CD8-positive, alpha-beta memory T cell (primary cell): Measurements from ENCODE around the gene SPARC. TPM values are rescaled to one million over a fixed set of nuclear protein-coding genes. Genes with fewer than 3 reads are reported as not detected.

Source experiments
- CTCF ChIA-PET: fragments of 350-600 bp; sonication (Branson Sonifier 250); formaldehyde crosslinking; loops from one replicate; lab custom pipeline; 2021; ENCODE audit warnings: antibody characterized with exemption; lab: Charles Lee
- POLR2A ChIA-PET: fragments of 350-600 bp; sonication (Branson Sonifier 250); formaldehyde crosslinking; loops from one replicate; lab custom pipeline; 2021; ENCODE audit warnings: antibody characterized with exemption; lab: Charles Lee
- DNase-seq, 5 donors: peaks; one replicate each; pipeline versions ENCODE4 v3.0.0 to v3.0.0-alpha.2; 2020 to 2022; ENCODE audit warnings: mixed read lengths in 1 of 5
- H3K27ac ChIP-seq: one replicate; pipeline ENCODE4 v1.7.0; 2013; ENCODE audit warnings: low read depth, mild to moderate bottlenecking, low read length, moderate library complexity
- H3K27me3 ChIP-seq: 2 replicates; pipeline ENCODE4 v1.7.0; 2013; ENCODE audit warnings: low read length, mild to moderate bottlenecking; ENCODE audit not compliant: insufficient read depth, poor library complexity, severe bottlenecking
- H3K36me3 ChIP-seq: 2 replicates; pipeline ENCODE4 v1.7.0; 2013; ENCODE audit warnings: mild to moderate bottlenecking, low read length, moderate library complexity; ENCODE audit not compliant: insufficient read depth
- H3K4me1 ChIP-seq: 2 replicates; pipeline ENCODE4 v1.7.0; 2013; ENCODE audit warnings: mild to moderate bottlenecking, low read length, moderate library complexity; ENCODE audit not compliant: insufficient read depth
- H3K4me3 ChIP-seq: 2 replicates; pipeline ENCODE4 v1.7.0; 2013; ENCODE audit warnings: mild to moderate bottlenecking, low read length
- H3K9me3 ChIP-seq: 2 replicates; pipeline ENCODE4 v1.7.0; 2013; ENCODE audit warnings: mild to moderate bottlenecking, low read length
- H3K27ac Mint-ChIP-seq, 8 donors: one replicate each; pipeline ENCODE4 v1.8.0; 2020 to 2021; ENCODE audit warnings: mixed read lengths in 8 of 8, mild to moderate bottlenecking in 6 of 8, inconsistent platforms in 3 of 8, moderate library complexity in 3 of 8
- H3K27me3 Mint-ChIP-seq, 2 donors: one replicate each; pipeline ENCODE4 v1.8.0; 2020 to 2021; ENCODE audit warnings: mixed read lengths in 2 of 2, mild to moderate bottlenecking in 1 of 2, moderate library complexity in 1 of 2
- H3K36me3 Mint-ChIP-seq, 3 donors: one replicate each; pipeline ENCODE4 v1.8.0; 2020 to 2021; ENCODE audit warnings: mixed read lengths in 3 of 3, inconsistent platforms in 1 of 3, mild to moderate bottlenecking in 1 of 3
- H3K4me1 Mint-ChIP-seq, 3 donors: one replicate each; pipeline ENCODE4 v1.8.0; 2020 to 2021; ENCODE audit warnings: mixed read lengths in 3 of 3, inconsistent platforms in 1 of 3, mild to moderate bottlenecking in 1 of 3
- H3K4me3 Mint-ChIP-seq, 7 donors: one replicate each; pipeline ENCODE4 v1.8.0; 2020 to 2021; ENCODE audit warnings: mixed read lengths in 7 of 7, mild to moderate bottlenecking in 6 of 7, moderate library complexity in 4 of 7, inconsistent platforms in 2 of 7
- H3K9me3 Mint-ChIP-seq, 5 donors: one replicate each; pipeline ENCODE4 v1.8.0; 2020 to 2022; ENCODE audit warnings: mixed read lengths in 5 of 5, mild to moderate bottlenecking in 3 of 5, moderate library complexity in 2 of 5, inconsistent platforms in 1 of 5
- polyA plus RNA-seq: library from polyadenylated mRNA; unstranded; fragments of 300-500 nt; fragmentation: Illumina TruSeq; gene quantifications from one replicate; pipeline ENCODE4 v1.2.3, GENCODE V29; 2021
- total RNA-seq, 2 experiments: library from RNA; stranded (reverse); gene quantifications; one replicate each; pipeline ENCODE4 v1.2.3, GENCODE V29; 2021

Gene SPARC
- total and polyA plus RNA-seq, 3 experiments from 2014 or later, result 0.22 to 0.31 TPM; not detected in 1

GRCh38 chr5:151646334-151646733 lies 40.4 kb downstream of the SPARC start:
- Mint-ChIP-seq H3K4me1 (peaks cover 0 to under 1% (median 0%) of the 10 kb centered on the region in 3 donors), H3K27ac (no peak overlapping the region), H3K9me3 (no peaks in the 10 kb centered on the region), H3K27me3 (peaks cover 9 to 36% of the 10 kb centered on the region in 2 donors), H3K36me3 (no peaks in the 10 kb centered on the region), H3K4me3 (no peak overlapping the region)
- no peak for DNase-seq
- Histone ChIP-seq H3K27ac (no peak overlapping the region), H3K27me3 (no peaks in the 10 kb centered on the region), H3K9me3 (no peaks in the 10 kb centered on the region), H3K36me3 (no peaks in the 10 kb centered on the region), H3K4me1 (no peaks in the 10 kb centered on the region), H3K4me3 (no peak overlapping the region)
- ChIA-PET CTCF (interaction anchor here (1.5 to 1.8 kb wide), 2 partner anchors 12 to 199 kb away, joined by 4 to 6 read pairs; partner anchors contain the start of gene SLC36A1), POLR2A (no interaction called here)

- Mint-ChIP-seq H3K9me3 (no peaks in the 10 kb centered on the region), H3K27me3 (peaks cover 7 to 27% of the 10 kb centered on the region in 2 donors), H3K4me3 (no peak overlapping the region), H3K4me1 (peaks cover 0 to 14% (median 8%) of the 10 kb centered on the region in 3 donors), H3K36me3 (no peaks in the 10 kb centered on the region), H3K27ac (no peak overlapping the region)
- no peak for DNase-seq
- no peaks in the 10 kb centered on the region for H3K27me3 ChIP-seq
- CTCF ChIA-PET, result no interaction called here
- H3K4me1 ChIP-seq, result peaks cover 6% of the 10 kb centered on the region
- no peak overlapping the region for H3K27ac ChIP-seq
- no peak overlapping the region for H3K4me3 ChIP-seq
- H3K9me3 ChIP-seq, result no peaks in the 10 kb centered on the region
- no peaks in the 10 kb centered on the region for H3K36me3 ChIP-seq
- POLR2A ChIA-PET, result no interaction called here
Measured at GRCh38 chr5:151643388-151643787, 43.3 kb downstream of the SPARC start.

GRCh38 chr5:151642472-151643140 lies 44.1 kb downstream of the SPARC start:
- Histone ChIP-seq H3K9me3 (no peaks in the 10 kb centered on the region), H3K27ac (no peak overlapping the region), H3K4me1 (peaks cover 6% of the 10 kb centered on the region), H3K36me3 (no peaks in the 10 kb centered on the region), H3K4me3 (no peak overlapping the region), H3K27me3 (no peaks in the 10 kb centered on the region)
- Mint-ChIP-seq H3K9me3 (no peaks in the 10 kb centered on the region), H3K4me3 (no peak overlapping the region), H3K36me3 (no peaks in the 10 kb centered on the region), H3K27me3 (peaks cover 7 to 27% of the 10 kb centered on the region in 2 donors), H3K4me1 (peaks cover 0 to 14% (median 8%) of the 10 kb centered on the region in 3 donors), H3K27ac (no peak overlapping the region)
- ChIA-PET CTCF (no interaction called here), POLR2A (no interaction called here)
- DNase-seq, result no peak

DNA sequence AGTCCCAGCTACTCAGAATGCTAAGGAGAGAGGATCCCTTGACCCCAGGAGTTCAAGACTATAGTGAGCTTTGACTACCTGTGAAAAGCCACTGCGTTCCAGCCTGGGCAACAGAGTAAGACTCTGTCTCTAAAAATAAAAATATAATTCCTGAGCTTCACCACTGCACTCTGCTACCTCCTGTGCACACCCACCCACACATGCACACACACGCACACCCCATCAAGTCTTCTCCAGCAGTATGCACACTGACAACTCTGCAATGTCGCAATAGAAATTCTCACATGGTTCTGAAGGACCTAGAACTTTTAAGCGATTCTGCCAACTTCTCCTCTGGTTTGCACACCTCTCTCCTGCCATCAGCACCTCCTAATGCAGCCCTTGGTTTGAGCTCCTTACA lies 48.1 kb downstream of the SPARC start:
- CTCF ChIA-PET, result interaction anchor here (0.5 to 1.5 kb wide), 2 partner anchors 14 to 184 kb away, joined by 3 to 8 read pairs; no protein-coding TSS in a partner anchor
- H3K27me3 Mint-ChIP-seq, result peaks cover 3 to 12% of the 10 kb centered on the region in 2 donors
- H3K9me3 ChIP-seq, result no peaks in the 10 kb centered on the region
- H3K9me3 Mint-ChIP-seq, result no peaks in the 10 kb centered on the region
- no peaks in the 10 kb centered on the region for H3K36me3 Mint-ChIP-seq
- POLR2A ChIA-PET, result no interaction called here
- no peaks in the 10 kb centered on the region for H3K27me3 ChIP-seq
- H3K4me1 Mint-ChIP-seq, result peaks cover 0 to 14% (median 8%) of the 10 kb centered on the region in 3 donors
- no peak for DNase-seq
- H3K4me3 ChIP-seq, result no peak overlapping the region
- peaks cover 6% of the 10 kb centered on the region for H3K4me1 ChIP-seq
- no peaks in the 10 kb centered on the region for H3K36me3 ChIP-seq
- no peak overlapping the region for H3K27ac ChIP-seq
- H3K27ac Mint-ChIP-seq, result peak overlapping the region in 1 of 8 donors; percentile 7
- no peak overlapping the region for H3K4me3 Mint-ChIP-seq

DNA sequence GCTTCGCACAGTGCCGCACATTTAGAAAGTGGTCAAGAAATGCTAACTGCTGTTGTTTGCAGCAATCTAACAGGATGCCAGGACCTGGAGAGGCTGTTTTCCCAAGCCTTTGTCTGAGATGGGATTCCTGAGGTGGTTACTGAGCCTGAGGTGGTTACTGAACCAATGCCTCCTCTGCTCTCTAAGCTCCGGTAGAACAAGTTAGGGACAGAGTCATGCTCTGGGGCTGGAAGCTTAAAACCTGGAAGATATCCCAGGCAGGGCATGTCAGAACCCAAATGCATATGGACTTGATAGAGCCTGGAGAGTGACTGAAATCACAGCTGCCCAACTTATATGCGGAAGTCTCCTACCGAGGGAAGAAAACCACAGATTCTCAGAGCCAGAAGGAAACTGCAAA lies 49.0 kb downstream of the SPARC start:
- Histone ChIP-seq H3K9me3 (no peaks in the 10 kb centered on the region), H3K4me3 (no peak overlapping the region), H3K4me1 (peaks cover 6% of the 10 kb centered on the region), H3K36me3 (no peaks in the 10 kb centered on the region), H3K27me3 (no peaks in the 10 kb centered on the region), H3K27ac (no peak overlapping the region)
- Mint-ChIP-seq H3K4me1 (peaks cover 0 to 14% (median 8%) of the 10 kb centered on the region in 3 donors), H3K9me3 (no peaks in the 10 kb centered on the region), H3K36me3 (no peaks in the 10 kb centered on the region), H3K27me3 (peaks cover 3 to 9% of the 10 kb centered on the region in 2 donors), H3K4me3 (no peak overlapping the region), H3K27ac (no peak overlapping the region)
- CTCF ChIA-PET, result no interaction called here
- no peak for DNase-seq
- POLR2A ChIA-PET, result no interaction called here

DNA sequence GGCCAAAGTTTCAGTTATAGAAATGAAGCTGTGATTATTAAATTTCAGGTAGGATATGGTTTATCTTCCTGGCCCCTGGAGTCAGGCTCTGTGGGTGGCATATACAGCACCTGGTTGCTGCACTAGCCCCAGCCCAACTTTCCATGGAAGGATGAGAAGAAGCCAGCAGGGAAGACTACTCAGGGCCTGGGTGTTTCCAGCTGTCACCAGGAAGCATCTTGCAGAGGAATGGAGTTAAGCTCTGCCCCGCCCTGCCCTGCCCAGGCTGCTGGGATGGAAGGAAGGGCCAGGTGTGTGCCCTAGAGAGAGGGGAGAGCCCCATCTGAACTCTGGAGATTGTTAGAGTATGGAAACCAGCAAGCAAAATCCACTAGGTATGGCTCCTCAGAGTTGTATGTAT lies 52.8 kb downstream of the SPARC start:
- Mint-ChIP-seq H3K27me3 (peaks cover 4 to 22% of the 10 kb centered on the region in 2 donors), H3K4me3 (no peak overlapping the region), H3K4me1 (no peaks in the 10 kb centered on the region), H3K9me3 (no peaks in the 10 kb centered on the region), H3K27ac (peak overlapping the region in 1 of 8 donors; percentile 15), H3K36me3 (peaks cover 0 to 2% (median 0%) of the 10 kb centered on the region in 3 donors)
- DNase-seq, result no peak
- no peaks in the 10 kb centered on the region for H3K4me1 ChIP-seq
- H3K27ac ChIP-seq, result no peak overlapping the region
- H3K27me3 ChIP-seq, result no peaks in the 10 kb centered on the region
- H3K9me3 ChIP-seq, result no peaks in the 10 kb centered on the region
- no peaks in the 10 kb centered on the region for H3K36me3 ChIP-seq
- H3K4me3 ChIP-seq, result no peak overlapping the region
- ChIA-PET POLR2A (no interaction called here), CTCF (no interaction called here)

DNA sequence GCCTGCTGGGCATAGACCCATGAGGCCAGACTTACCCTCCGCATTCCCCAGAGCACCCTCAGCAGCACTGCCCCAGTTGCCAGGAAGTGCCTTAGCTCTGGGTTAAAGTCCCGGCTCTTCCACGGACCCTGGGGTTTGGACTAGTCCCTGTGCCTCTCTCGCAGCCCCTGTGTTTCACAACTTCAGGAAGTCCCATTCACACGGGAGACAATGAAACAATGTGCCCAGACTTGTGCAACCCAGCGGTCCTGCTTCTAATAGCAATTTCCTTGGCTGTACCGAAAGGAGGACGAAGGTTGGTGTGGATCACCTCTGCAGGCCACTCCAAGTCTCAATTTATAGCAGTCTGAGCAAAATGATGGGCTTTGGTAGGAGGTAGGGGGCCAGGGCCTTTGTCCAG lies 53.8 kb downstream of the SPARC start:
- peaks cover 6 to 22% of the 10 kb centered on the region in 2 donors for H3K27me3 Mint-ChIP-seq
- H3K9me3 Mint-ChIP-seq, result no peaks in the 10 kb centered on the region
- no peaks in the 10 kb centered on the region for H3K4me1 Mint-ChIP-seq
- H3K36me3 Mint-ChIP-seq, result peaks cover 0 to 2% (median 0%) of the 10 kb centered on the region in 3 donors
- H3K36me3 ChIP-seq, result no peaks in the 10 kb centered on the region
- ChIA-PET CTCF (no interaction called here), POLR2A (no interaction called here)
- no peak for DNase-seq
- no peaks in the 10 kb centered on the region for H3K27me3 ChIP-seq
- no peak overlapping the region for H3K4me3 ChIP-seq
- H3K9me3 ChIP-seq, result no peaks in the 10 kb centered on the region
- no peak overlapping the region for H3K27ac Mint-ChIP-seq
- H3K4me3 Mint-ChIP-seq, result no peak overlapping the region
- no peaks in the 10 kb centered on the region for H3K4me1 ChIP-seq
- H3K27ac ChIP-seq, result no peak overlapping the region

- H3K27ac Mint-ChIP-seq, result no peak overlapping the region
- no peak overlapping the region for H3K4me3 ChIP-seq
- H3K4me1 ChIP-seq, result no peaks in the 10 kb centered on the region
- H3K27me3 ChIP-seq, result no peaks in the 10 kb centered on the region
- H3K27ac ChIP-seq, result no peak overlapping the region
- peaks cover 0 to 2% (median 0%) of the 10 kb centered on the region in 3 donors for H3K36me3 Mint-ChIP-seq
- ChIA-PET CTCF (no interaction called here), POLR2A (no interaction called here)
- H3K27me3 Mint-ChIP-seq, result peaks cover 9 to 22% of the 10 kb centered on the region in 2 donors
- H3K36me3 ChIP-seq, result no peaks in the 10 kb centered on the region
- no peaks in the 10 kb centered on the region for H3K9me3 ChIP-seq
- no peaks in the 10 kb centered on the region for H3K9me3 Mint-ChIP-seq
- no peak overlapping the region for H3K4me3 Mint-ChIP-seq
- DNase-seq, result no peak
- H3K4me1 Mint-ChIP-seq, result no peaks in the 10 kb centered on the region
Measured at GRCh38 chr5:151632524-151632923, 54.2 kb downstream of the SPARC start.
